GM19239 (cell line): ENCODE results near the gene ZNF662.

ENCODE experiments used
- DNase-seq: peaks from one replicate; pipeline ENCODE4 v3.0.0; 2011; ENCODE audit warnings: low spot score; ENCODE audit not compliant: insufficient read length
- FAIRE-seq: peaks from 2 replicates; lab custom pipeline; 2011; peaks lifted over from hg19 to GRCh38; lab: Jason Lieb, UNC

The ZNF662 gene

DNA sequence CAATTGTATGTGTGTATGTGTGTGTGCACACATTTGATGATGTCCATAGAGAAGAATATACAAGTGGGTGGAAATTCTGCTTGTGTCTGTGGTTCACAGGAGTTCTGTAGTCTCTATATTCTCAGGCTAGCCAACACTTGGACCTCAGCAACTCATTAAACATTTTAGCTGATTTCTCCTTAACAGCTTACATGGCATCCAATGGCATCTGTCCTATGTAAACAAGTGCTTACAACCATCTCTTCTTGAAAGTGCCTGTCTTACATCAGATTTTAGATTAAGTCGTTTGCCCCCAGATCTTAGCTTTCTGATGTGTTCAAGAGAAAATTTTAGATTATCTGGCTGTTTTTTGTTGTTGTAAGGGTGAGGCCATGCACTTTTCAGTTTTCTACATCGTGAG is 29.0 kb downstream of the ZNF662 start:
- no peak for DNase-seq
- no peak for FAIRE-seq

DNA sequence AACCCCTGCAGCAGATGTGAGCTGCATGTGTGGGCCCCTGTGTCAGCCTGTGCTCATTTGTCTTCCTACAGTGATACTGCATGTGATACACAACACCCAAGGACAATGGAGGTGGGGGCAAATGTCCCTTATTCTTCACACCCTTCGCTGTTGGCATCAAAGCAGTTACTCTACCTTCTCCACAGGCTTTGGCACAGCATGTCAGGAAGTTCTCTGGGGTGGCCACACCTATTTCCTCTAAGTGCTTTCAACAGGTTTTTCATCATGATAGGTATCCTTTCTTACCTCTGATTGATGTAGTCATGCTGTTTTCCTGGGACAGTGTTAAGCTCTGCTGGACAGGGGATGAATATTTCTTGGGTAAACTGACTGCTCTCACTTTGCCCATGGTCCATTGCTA is 29.5 kb downstream of the ZNF662 start:
- FAIRE-seq (no peak), DNase-seq (no peak)

GRCh38 chr3:42936157-42936981 is 30.4 kb downstream of the ZNF662 start:
- FAIRE-seq = no peak
- DNase-seq = no peak

- no peak for FAIRE-seq
These were observed 31.4 kb downstream of the ZNF662 start for GRCh38 chr3:42937334-42937733.

GRCh38 chr3:42942693-42943092 is 36.8 kb downstream of the ZNF662 start:
- FAIRE-seq = no peak
- DNase-seq = no peak

More at GRCh38 chr3:42937334-42937733, 31.4 kb downstream of the ZNF662 start:
- no peak for DNase-seq

GRCh38 chr3:42946050-42946449 is 40.1 kb downstream of the ZNF662 start:
- FAIRE-seq (no peak), DNase-seq (no peak)

DNA sequence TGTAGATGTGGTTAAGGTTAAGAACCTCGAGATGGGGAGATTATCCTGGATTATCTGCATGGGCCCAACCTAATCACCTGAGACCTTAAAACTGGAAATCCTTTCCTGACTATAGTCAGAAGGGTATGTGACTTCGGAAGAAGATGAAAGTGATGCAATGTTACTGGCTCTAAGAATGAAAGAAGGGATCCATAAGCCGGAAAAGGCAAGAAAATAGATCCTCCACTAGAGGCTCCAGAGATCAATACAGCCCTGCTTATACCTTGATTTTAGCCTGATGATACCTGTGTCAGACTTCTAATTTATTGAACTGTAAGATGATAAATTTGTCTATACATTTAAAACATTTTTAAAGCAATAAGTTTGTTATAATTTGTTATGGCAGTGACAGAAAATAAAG is 51.6 kb downstream of the ZNF662 start:
- DNase-seq = no peak
- no peak for FAIRE-seq

GRCh38 chr3:42960282-42960681 is 54.3 kb downstream of the ZNF662 start:
- FAIRE-seq (no peak), DNase-seq (no peak)

DNA sequence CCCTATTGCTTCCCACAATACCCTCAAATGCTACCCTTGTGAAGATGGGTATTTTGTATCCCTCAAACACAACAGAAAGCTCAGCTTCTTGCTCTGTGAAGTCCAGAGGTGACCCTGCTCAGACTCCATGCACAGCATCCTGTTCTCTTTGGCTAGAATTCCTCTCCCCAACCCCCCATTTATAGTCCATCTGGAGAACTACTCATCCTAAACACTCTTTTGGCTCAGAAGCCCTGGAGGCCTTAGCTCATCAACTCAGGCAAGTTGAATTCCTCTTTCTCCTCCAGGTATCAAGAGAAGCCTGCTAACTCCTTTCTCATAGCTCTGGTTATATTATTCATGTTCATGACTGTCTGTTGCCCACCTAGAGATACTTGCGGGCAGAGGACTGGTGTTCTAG is 54.8 kb downstream of the ZNF662 start:
- FAIRE-seq (no peak), DNase-seq (no peak)

GRCh38 chr3:42961633-42962032 is 55.7 kb downstream of the ZNF662 start:
- DNase-seq = no peak
- peak; percentile 49 for FAIRE-seq

- FAIRE-seq (no peak), DNase-seq (no peak)
These were observed 57.3 kb downstream of the ZNF662 start for GRCh38 chr3:42963269-42963668.

DNA sequence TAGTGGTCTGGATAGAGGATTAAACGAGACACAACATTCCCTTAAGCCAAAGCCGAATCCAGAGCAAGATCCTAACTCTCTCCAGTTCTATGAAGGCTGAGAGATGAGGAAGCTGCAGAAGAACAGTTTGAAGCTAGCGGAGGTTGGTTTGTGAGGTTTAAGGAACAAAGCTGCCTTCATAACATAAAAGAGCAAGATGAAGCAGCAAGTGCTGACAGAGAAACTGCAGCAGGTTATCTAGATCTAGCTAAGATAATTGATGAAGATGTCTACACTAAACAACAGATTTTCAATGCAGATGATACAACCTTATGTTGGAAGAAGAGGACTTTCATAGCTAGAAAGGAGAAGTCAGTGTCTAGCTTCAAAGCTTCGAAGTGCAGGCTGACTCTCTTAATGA is 58.3 kb downstream of the ZNF662 start:
- DNase-seq = no peak
- FAIRE-seq = no peak
